HS-27A (cell line): ENCODE measurements around the gene ZC3H14.

Experiments used
- DNase-seq: peaks from one replicate; pipeline ENCODE4 v3.0.0-alpha.2; 2012; ENCODE audit warnings: low read depth, missing footprints

The ZC3H14 gene

DNA sequence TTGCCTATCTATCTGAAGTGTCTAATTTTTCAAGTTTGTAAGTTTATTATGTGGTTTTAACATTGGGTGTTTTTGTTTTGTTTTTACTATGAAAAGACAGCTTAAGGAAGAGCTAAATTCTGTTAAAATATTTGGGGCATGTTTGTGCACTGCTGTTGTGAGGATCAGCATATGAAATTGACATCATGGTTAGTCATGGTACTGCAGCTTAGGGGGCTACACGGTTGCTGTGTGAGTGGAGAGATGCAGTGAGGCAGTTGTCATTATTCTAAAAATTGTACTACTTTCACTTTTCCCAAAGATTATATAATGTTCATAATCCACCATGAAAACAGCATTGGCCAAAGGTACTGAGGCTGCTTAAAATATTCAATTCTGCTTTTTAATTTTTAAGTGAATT lies 49.0 kb downstream of the ZC3H14 start:
- DNase-seq = no peak

DNA sequence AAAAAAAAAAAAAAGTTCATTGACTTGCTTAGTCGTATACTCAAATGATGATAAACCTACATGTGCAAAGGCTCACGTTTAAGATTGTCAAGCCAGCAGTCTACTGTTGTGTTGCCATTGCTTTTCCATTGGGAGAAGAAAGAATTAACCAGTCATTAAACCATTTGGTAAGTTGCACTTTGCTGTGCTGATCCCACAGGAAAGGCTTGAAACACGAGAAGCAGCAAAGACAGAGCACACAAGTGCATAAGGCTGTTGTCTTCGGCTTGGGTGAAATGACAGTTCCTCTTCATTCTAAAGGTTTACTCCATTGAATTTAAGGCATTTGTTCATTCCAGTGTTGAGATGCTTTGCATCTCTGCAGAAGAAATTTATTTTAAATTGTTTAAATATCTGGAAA lies 50.1 kb downstream of the ZC3H14 start:
- DNase-seq = no peak

DNA sequence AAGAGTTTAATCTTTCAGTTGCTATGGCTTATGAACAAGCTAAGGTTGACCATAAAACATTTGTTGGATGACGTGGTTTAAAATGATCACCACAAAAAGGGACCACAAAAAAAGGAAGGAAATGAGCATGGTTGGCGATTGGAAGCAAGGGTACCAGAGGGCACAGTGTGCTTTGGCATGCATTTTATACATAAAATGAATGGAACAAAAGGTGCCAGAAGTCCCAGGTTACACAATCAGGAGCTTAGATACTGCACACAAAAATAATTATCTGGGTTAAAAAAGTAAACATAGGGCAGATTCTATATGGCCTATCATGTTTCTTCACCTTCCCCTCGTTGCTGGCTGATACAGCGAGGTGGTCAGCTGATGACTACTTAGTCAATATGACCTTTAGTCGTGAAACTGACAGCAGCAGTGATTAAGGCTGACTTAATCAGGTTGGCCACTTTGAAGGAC lies 50.7 kb downstream of the ZC3H14 start:
- DNase-seq = peak; percentile 66

DNA sequence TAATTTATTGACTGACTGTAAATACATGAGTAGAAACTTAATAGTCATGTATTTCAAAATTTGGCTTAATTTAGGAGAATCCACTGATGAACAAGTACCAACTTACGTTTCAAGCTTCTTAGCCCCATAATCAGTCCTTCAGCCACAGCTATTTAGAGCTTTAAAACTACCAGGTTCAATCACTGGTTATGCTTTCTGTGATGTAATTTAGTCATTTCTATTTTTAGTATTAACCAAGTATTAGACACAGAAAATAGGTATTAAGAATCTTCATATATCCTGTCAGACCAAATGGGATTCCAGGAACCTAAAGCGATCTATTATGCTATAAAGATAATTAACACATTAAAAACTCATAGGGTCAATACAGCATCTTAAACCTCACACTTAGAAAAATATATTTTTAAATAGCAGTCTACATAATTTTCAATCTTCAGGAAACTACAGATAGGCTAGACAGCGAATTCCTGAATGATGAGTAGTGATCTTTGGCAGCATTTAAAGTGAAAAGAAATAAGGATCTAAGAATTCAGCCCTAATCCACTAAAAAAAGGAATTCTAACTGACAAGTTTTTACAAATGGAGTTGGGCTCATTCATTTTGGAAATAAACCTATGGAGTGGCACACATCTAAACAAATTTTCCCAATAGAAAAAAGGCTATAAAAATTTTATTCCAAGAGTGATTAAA lies 51.5 kb downstream of the ZC3H14 start:
- peak; percentile 68 for DNase-seq

DNA sequence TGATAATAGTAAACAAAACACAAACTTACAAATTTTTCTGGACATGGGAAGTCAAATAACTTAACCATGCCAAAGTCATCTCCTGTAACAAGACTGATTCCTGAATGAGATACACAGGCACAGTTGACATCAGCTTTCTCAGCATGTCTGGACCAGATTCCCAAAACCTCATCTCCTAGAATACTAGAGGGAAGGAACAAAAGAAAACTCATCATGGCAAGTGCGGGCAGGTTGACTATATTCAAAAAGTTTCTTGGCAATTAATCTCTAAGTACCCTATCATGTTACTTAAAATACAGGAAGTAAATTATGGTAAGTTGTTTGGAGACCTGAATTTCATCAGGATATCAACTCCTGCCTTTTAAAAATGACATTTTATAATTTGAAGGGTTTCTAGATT lies 53.9 kb downstream of the ZC3H14 start:
- DNase-seq = no peak

DNA sequence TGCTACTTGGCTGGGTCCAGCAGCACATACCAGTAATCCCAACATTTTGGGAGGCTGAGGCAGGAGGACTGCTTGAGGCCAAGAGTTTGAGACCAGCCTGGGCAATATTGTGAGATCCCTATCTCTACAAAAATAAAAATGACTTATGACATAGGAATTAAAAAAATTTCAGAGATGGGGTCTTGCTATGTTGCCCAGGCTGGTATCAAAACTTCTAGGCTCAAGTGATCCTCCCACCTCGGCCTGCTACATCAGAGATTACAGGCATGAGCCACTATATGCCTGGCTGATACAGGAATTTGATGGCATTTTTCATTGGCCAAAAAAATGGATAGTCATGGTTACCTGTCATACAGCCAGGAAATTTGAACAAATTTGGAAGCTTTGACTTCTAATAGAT lies 54.6 kb downstream of the ZC3H14 start:
- no peak for DNase-seq

DNA sequence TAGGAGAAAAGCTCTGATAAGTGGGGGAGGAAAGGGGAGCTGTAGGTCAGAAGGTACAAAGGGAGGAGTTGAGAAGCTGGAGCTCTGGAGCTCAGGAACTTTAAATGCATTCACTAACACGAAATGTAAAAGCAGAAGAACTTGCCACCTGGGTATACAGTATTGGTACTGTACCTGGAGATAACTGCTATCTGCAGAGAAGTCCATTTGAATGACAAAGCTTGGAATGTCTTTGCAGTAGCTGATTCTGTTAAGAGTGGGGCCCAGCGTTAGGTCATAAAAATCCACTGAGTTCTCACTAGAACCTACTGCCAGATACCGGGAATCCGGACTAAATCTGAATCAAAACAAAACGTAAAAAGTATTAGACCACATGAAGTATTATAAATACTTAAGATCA lies 55.6 kb downstream of the ZC3H14 start:
- DNase-seq = no peak

DNA sequence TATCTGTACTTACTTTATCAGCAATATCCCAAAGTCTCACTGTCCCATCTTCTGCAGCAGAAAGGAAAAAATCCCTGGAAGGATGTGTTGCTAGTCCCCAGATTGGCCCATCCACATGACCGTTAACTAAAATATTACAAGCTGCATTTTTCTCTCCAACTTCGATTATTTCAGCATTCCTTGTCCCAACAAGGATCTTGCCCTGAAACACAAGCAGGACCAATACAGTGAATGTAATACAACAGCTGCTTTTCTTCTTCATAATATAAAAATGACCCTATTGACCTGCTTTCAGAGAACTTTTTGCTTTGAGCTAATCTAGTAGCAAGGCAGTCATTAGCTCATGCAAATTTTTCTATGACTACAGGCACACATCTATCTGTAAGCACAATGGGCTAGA lies 58.3 kb downstream of the ZC3H14 start:
- DNase-seq = no peak

DNA sequence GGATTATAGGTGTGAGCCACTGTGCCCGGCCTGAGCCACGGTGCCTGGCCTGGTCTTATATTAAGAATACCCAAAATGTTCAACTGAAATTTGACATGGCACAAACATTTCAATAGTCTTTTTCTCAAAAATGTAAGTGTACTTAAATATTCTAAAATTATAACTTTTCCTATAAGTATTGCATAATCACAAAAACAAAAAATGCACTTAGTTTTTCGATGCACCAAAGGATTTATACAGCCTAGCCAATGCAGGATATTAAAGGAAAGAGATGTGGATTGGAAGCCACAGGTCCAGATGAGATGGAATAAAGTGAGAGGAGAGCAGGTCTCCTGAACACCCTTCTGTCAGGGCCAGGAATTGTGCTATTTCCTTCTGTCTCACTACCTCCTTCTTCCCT lies 62.8 kb downstream of the ZC3H14 start:
- no peak for DNase-seq

DNA sequence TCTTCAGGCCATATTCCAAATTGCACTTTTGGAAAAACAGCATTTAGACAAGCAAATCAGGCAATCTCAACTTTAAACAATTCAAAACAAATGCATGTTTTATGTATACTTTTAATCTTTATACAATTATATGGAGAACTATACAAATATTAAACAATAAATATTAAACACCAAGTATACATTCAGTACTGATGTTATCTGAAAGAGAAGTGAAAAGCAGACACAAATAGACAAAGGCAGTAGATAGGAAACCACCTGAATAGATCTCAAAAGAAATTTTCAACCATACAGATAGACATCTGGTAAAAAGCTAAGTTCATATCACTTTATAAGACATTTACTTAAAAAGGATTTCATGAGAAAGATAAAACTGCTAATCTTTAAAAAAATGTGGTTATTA lies 65.2 kb downstream of the ZC3H14 start:
- DNase-seq = no peak

DNA sequence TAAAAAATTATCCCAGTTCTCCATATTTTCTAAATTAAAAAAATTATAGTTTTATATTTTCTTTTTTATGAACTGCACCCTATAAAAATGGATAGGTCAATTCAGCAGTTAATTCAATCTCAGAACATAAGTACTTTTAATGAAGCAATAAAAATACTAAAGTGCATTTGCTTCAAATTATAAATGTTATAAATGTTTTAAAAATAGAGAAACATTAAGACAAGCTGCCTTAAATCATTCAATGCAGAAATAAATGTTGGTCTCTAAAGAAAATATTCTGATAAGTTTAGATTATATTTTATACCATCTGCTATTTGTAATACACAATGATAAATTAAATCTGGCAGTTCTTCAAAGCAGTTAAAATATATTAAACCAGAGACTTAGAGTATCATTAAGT lies 65.6 kb downstream of the ZC3H14 start:
- no peak for DNase-seq

DNA sequence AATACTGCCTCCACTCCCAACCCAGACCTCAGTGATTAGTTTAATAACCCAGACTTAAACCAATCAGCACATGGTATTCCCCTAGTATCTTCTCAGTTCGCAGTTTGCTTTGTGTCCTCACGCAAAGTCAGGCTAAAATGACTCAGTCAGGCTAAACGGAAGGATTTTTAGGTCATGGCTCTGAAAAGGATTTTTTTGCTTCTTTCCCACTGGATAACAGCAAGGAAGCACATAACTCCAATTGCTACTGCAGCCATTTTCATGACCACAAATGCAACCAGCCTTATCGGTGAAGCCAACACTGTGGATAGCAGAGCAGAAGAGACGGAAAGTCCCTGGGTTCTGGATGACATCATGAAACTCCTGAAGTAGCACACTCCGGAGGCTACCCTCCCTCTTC lies 67.7 kb downstream of the ZC3H14 start:
- no peak for DNase-seq

DNA sequence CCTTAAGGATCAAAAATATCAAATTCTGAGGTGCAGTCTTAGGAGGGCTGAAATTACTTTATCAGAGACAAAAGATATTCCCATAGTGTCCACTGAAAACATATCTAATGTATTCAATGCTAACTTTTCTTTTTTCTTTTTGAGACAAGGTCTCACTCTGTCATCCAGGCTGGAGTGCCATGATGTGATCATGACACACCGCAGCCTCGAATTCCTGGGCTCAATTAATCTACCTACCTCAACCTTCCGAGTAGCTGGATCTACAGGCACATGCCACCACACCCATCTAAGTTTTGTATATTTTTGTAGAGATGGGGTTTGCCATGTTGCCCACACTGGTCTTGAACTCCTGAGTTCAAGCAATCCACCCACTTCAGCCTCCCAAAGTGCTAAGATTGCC lies 68.3 kb downstream of the ZC3H14 start:
- DNase-seq = no peak

DNA sequence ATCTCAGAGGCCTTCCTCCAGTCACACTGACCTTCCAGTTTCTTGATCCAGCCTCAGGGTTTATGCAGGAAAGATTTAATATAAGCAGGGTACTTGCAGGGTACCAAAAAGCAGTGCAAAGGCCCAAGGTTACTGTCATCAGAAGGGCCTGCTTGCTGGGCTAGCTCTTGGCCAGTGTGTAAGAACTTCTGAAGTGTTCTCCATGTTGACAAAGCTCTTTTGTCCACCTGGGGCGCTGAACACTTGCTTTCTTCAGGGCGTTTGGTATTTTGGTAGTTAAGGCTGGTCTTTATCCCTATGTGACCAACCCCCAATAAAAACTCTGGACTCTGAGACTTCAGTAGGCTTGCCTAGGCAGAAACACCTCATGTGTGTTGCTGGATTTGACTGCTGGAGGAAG lies 69.7 kb downstream of the ZC3H14 start:
- DNase-seq = no peak

DNA sequence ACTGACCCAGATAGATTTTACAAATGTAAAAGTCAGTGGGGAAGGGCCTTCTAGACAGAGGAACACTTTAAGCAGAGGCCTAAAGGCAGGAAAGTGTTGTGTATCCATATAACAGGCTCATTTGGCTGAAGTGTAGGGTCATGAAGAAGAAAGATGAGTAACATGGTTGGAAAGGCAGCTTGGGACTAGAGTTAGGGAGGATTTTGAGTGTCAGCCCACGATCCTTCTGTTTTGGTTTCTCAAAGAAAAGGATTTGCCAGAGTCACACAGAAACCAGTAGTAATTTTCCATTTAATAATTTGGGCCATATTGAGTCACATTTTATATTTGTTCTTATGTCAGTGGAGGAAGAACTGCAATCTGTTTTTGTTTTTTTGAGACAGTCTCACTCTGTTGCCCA lies 76.4 kb downstream of the ZC3H14 start:
- no peak for DNase-seq

DNA sequence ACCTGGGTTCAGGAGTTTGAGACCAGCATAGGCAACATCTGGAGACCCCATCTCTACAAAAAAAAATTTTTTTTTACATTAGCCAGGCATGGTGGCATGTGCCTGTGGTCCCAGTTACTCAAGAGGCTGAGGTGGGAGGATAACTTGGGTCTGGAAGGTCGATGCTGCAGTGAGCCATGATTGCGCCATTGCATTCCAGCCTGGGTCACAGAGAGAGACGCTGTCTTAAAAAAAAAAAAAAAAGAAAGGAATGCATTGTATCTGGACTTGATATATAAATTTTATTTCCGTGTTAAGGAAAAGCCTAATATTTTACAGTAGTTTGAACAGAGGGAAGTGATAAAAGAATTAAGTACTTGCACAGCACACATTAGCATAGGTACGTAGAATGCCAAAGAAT lies 97.2 kb downstream of the ZC3H14 start:
- DNase-seq = no peak

DNA sequence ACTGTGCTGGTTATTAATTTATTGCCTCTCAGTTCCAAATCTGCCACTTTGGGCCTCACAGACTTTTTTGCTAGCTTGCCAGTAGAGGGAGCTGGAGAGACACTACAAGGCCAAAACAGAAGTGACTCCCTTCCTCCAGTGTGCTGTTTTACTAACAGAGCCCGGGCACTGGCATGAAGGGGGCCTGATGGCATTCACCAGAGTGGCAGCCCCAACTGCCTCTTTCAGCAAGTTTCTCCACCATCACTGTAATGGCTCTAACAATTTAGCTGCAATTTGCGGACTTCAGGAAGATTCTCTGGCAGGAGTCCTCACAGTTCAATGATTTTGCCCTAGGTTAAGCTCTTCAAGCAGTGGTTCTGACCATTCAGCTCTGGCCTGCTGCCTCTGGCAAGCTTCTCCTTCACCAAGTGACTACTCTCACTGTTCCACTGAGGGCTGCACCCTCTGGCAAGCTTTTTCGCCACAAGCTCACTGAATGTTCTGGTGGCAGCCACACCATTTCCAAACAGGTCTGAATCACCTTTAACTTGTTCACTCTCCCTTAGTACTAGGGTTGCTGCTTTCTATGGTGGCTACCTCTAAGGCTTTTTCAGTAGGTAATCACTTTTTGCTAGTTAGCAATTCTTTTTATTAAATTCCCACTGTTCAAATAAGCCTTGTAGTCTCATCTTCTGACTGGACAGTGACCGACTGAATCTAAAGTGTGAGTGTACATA lies 104.9 kb downstream of the ZC3H14 start:
- DNase-seq = peak; percentile 40

DNA sequence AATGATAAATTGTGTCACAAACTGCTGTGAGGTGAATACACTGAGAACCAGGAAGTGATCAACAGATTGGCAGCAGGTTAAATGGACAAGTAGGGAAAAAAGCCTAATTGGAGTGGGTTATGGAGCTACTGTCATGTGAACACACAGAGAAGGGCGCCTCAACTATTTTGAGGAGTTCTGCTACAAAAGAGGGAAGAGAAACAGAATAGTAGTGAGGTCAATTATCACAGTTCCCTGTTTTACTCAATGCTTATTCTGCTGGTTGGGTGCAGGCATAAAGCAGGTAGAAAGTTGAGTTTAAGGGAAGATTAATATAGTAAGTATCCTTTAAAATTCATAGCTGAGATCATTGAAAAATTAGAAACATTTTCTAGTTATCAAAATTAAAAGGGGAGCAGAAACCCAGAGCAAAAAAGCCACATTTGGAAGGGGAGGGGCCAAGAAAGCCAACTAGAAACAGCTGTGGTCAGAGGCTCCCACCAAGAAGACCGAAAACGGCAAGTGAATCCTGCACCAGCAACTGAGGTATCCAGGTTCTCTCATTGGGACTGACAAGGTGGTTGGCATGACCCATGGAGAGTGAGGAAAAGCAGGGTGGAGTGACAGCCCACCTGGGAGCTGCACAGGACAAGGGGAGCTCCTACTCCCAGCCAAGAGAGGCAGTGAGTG lies 105.7 kb downstream of the ZC3H14 start:
- no peak for DNase-seq

DNA sequence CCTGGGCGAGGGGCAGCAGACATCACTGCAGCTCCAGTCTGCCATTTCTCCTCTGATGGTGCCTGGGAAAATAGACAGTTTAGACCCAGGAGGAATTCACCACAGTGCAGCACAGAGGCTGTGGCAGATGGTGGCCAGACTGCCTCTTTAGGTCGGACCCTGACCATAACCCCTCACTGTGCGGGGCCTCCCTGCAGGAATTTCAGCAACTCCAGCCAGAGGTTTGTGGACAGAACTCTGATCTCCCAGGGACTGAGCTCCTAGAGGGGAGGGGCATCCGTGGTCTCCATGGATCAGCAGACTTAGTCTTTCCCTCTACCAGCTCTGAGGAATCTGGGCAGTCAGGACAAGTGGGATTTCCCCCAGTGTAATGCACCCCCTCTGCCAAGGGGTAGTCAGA lies 106.5 kb downstream of the ZC3H14 start:
- no peak for DNase-seq
